OCI-LY7 (cell line): Measurements from ENCODE around the gene SND1.

Source experiments
- CTCF ChIP-seq: fragments of 200-600 bp; sonication (generic); conservative IDR thresholded peaks from 2 replicates; pipeline ENCODE4 v1.5.1; 2014; ENCODE audit warnings: mild to moderate bottlenecking, antibody characterized with exemption, low read length, moderate library complexity, mixed read lengths
- EZH2phosphoT487 ChIP-seq: fragments of 200-600 bp; sonication (generic); IDR thresholded peaks from 2 replicates; pipeline ENCODE4 v1.6.1; 2018; ENCODE audit warnings: low read depth, borderline replicate concordance, mild to moderate bottlenecking, mixed run types, antibody characterized with exemption, low read length, moderate library complexity, mixed read lengths

- TF ChIP-seq CTCF (no peak), EZH2phosphoT487 (no peak)
These were observed 26.3 kb downstream of the SND1 start for GRCh38 chr7:127678337-127678736.
